T-helper 2 cell (primary cell): ENCODE data around the gene ARHGDIB.

Experiments
- DNase-seq, 5 experiments: peaks; one replicate each; pipeline versions ENCODE4 v3.0.0 to v3.0.0-alpha.2; 2012 to 2022
- total RNA-seq, 2 donors: gene quantifications; one replicate each; lab custom pipeline; 2026; lab: John Stamatoyannopoulos, UW

The ARHGDIB gene
- 647 to 649 reads per million in 2 donors for total RNA-seq

DNA sequence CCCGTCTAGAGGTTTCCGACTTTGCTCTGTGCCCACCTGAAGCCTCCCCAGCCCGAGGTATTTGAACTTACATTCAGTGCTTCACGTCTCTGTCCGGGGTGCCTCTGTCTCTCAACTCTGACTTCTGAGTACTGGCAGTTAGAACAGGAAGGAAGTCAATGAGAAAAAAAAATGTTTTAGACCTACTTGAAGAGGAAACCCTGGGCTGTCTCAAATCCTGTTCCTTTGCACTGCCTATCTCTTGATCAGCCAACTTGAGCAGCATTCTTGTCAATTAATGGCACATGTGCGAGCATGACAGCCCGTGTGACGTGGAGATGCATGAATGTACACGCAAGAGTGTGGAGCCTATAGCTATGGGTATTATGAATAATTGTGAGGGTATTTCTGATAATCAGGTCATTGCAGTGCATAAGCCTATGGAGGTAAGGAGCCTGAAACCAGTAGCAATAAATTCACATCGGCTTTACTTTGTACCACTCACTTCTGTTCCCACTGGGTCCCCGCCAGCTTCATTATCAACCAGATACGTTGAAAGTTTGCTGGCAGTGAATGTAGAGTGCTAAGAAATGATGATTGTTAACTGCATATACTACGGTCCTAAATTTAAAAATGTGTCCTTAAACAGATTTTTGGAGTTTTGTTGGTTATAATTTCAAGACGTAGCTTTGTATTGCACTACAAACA is at the start of gene ARHGDIB:
ARHGDIB (minus strand) TSS at position 136 of the 687 bp plus-strand sequence. CDS start 10,889 bp downstream, outside the sequence.
- peak; percentile 38 to 100 (median 81) for DNase-seq

DNA sequence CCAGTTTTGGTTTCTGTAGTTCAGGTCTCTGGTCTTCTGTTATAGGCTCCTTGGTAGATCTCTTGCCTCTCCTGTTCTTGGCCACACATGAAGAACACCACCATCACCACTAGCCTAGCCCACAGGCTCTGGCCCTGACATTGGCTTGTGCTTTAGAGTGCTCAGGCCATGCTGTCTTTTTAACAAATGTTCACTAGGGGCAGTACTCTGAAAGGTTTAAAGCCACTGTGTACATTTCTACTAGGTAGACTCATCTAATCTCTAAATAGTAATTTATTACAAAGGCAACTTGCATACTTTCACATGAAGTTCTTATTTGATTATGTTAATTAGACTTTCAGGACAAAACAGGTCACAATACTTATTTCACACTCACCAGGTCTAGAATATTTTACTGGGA is 49.8 kb upstream of the ARHGDIB start:
- no peak for DNase-seq

DNA sequence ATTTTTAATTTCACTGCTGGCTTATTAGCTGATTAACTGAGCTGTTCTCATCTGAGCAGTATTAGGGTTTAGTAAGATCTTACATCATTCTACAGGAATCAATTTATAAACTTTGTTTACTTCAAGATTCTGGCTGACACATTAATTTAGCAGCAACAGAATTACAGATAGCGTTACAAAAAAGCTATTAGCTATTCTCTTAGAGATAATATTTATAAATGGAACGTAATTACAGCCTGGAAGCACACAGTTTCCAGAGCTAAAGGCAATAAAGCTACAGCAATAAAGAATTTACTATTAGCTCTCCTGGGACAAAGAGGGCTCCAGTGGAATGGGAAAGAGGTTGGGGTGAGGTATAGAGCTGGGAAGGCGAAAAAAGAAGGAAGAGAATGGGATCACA is 46.1 kb upstream of the ARHGDIB start:
- DNase-seq: no peak

DNA sequence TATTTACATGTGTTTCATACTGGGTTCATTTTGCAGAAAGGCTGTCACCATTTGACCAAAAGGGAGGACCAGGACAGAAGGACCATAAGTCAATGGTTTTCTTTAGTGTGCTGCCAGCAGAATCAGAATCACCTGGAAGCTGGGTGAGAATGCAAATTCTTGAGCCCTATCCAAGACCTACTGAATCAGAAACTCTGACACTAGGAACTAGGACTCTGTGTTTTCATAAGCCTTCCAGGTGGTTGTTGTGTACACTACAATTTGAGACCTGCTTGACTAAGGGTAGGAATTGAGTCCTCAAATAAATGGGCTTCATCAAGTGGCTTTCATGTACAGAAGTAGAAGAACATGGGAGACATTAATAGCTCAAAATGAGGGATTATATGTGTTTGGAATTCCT is 43.7 kb upstream of the ARHGDIB start:
- DNase-seq: no peak

DNA sequence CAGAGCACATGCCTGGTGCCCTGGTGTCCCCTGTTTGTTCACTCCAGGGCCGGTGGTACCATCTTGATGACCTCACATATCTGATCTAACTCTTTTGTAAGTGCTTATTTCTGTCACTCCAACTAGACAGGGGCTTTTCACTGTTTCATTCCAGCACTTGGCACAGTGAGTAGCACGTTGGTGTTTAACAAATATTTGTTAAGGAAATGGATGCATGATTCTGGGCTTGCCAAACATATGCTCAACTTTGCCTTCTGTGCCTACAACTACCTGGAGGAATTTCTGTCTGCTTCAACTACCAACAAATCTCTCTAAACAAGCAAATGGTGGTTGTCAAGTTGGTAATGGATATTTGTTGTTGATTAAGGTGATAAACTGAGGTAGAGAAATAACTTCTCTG is 43.0 kb upstream of the ARHGDIB start:
- no peak for DNase-seq

DNA sequence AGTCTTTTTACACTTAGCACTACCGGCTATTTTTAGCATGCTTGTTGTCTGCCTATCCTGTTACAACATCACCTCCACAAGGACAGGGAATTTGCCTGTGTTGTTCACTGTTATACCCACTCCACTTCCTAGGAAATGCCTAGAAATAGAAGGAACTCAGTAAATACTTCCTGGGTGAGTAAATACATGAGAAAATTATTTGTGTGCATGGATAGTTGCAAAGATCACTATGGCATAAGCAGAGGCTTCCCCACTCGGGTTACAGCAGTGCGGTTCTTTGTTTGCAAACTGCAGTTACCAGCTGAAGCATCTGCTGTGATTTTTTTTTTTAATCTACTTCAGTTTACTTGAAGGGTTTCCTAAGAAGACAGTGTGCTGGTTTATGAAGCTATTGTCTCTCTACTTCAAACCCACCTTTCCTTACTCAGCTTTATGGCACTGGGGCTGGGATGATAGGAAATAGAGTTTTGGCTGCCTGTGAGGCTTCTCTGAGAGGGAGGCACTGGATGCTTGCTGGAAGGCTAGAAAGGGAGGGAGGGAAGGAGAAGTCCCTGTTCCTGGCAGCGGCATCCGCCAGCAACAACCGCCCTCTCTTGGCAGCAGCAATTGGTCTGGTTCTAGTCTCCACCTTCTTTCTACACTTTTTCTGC is 40.5 kb upstream of the ARHGDIB start:
- DNase-seq: no peak

DNA sequence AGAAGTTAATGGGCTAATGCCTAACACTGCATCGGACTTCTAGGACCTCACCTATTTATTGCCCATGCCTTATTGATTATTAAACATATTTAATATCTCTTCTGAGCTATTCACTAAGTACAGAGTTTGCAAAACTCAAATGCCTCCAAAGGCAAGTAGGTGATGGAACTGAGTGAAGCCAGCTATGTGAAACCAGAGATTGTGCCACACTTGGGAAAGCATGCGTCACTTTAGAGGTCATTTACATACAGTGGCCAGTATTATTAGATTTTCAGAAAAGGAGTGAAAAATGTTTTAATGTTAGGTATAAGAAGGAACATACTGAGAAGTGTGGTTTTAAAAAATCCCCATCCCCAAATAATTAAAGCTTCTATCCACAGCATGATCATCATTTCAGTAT is 39.2 kb upstream of the ARHGDIB start:
- no peak for DNase-seq

DNA sequence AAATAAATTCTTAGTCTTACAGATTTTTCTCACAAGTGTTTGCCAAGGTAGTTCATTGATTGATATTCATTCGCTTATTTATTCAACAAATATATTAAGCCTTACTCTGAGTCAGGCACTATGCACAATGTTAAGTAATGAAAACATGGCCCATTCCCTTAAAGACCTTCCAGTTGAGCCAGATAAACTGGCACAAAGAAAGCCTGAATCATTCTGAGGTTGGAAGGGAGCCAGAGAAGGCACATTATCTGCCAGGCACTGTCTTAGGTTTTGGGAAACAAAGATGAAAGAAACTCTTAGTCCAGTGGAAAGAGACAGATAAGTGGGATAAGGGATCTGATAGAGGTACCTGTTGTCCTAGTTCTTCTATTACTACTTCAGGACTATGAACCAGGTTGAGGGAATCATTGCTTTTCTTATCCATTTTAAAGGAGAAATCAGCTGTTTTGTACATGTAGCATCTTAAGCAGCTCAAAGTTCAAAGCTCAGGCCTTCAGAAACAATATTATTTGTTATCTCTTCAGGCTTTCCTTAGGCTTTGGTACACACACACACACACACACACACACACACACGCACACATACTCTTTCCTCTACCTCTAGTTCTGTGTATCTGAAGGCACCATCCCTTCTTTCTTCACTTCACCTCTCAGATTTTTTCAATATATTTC is 38.4 kb upstream of the ARHGDIB start:
- no peak for DNase-seq

DNA sequence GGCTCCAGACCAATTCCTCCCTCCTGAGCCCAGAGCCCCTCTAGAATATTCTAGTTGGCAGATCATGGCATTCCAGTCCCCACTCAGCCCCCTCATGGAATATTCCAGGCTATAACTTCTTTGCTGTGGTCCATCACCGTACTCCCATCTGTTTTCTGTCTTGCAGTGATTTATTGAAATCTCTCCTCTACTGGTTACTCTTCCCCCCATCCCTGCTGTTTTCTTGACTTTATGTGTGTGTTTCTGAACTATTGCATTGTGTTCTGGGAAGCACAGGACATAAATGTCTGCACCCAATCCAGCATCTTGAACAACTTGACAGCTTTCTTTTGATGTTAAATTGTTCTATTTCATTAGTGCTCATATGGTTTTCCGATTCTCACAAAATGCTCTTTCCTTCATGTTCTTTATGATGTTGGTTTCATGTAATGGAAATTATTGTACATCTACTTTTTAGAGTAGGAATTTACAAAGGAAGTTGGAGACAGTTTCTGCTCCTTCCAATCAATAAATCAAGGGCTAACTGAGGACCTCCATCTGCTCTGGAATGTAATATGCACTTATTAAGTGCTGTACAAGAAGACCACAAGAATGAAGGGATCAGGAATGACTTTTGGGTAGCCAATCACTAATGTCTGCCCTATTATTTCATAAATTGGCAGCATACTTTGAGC is 37.8 kb upstream of the ARHGDIB start:
- no peak for DNase-seq

DNA sequence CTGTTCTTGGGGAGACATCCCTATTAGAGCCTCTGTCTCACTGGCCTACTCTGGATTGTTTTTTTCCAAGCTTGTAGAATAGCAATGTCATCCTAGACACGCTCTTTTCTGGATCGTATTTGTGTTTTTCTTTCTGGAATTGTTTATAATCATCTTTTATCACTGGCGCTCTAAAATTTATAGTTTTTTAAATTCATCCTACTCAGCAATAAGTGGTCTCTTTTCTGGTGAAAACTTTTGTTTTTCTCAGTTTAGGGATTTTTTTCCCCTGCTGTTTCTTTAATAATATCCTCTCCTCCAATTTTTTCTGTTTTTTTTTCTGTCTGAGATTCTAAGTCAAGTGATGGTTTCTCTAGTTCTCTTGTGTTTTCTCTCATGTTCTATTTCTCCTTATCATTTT is 36.6 kb upstream of the ARHGDIB start:
- no peak for DNase-seq

DNA sequence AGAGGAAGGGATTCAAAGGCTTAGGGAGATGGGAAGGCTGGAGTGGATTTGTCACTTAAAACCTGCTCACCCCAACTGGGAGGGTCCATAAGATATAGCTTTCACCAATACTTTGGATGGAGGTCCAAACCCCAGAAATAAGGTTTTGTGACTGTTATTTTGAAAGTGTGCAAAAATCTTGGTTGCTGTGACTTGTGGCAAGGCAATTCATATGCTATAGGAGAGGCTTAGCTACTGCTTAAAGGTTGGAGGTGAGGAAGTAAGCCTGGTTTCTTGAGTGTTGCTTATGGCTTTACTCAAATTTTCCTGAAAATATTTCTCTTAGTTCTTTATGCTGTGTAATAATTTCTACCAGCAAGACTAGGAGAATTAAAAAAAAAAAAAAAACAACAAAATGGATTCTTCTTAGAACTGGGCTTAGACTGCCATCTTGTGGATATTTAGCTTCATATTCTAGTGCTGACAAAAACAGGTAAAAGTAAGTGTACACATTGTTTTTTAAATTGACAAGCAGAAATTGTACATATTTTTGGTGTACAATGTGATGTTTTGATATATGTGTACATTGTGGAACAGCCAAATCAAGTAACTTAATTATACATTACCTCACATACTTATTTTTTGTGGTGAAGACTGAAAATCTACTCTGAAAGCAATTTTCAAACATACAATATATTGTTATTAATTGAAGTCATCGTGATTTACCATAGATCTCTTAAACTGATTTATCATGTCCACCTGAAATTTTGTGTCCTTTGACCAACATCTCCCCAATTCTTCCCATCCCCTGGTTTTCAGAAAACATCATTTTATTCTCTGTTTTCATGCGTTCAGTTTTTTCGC is 34.4 kb upstream of the ARHGDIB start:
- DNase-seq: peak in 2 of 5 experiments; percentile 49 to 77

DNA sequence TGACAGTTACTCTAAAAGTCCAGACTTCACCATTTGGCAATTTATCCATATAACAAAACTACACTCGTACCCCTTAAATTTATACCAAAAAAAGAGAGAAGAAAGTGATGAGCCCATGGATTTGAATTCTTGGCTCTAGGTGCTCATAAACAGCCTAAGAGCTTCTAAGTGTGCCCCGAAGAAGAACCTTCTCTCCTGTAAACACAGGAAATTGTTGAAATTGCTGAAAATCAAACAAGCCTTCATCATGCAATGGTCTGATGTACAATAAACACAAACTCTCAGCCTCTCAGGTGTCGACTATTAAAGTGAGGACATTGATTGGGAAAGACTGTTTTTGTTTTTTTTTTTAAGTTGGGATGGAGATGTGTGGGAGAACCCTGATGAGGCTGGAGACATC is 33.2 kb upstream of the ARHGDIB start:
- no peak for DNase-seq

DNA sequence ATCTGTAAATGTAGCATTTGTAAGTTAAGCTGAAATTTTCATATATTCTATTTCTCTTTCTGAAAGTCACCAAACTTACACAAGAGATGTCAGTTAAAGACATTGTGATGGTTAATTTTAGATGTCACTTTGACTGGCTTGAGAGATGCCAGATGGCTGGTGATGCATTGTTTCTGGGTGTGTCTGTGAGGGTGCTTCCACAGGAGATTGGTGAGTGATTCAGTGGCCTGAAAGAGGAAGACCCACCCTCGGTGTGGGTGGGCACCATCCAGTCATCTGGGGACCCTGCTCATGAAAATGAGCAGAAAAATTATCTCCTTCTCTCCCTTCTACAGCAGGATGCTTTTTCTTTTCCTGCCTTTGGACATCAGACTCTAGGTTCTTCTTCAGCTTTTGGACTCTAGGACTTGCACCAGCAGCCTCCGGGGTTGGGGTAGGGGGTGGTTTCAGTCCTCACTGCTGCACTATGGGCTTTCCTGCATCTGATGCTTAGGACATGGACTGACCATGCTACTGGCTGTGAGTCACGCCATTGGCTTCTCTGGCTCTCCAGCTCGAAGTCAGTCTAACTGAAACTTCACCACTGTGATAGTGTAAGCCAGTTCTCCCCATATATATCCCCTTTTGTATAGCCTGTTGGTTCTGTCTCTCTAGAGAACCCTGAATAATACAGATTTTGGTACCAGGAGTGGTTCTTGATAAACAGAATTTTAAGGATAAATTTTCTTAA is 32.3 kb upstream of the ARHGDIB start:
- DNase-seq: no peak

DNA sequence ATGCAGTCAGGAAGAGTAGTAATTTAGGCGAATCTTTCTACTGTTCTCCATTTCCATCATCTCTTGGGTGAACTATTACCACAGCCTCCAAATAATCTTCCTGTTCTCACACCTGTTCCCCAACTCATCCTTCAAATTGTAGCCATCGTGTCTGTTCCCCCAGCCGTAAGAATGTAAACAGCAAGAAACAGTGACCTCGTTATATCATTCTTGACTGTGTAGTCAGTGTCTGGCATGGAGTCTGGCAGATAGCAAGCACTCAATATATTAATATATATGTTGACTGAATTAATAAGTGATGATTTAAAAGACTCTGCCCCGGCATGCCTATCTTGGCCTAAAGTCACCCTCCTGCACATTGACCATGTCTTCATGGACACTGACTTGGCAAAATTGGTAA is 31.7 kb upstream of the ARHGDIB start:
- DNase-seq: no peak

DNA sequence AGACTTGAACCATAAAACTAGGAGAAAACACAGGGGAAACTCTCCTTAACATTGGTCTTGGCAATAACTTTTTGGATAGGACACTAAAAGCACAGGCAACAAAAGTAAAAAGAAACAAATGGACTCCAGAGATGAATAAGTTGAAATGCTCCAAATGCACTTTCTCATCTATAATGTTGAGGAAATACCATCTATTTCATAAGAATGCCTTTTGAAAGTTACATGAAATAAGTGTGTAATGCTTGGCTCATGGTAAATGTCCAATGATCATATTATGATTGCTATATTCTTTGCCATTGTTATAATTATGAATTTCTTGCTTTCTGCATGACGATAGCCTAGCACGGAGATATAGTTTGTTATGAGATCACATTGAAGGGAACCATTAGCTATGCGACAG is 31.3 kb upstream of the ARHGDIB start:
- no peak for DNase-seq

DNA sequence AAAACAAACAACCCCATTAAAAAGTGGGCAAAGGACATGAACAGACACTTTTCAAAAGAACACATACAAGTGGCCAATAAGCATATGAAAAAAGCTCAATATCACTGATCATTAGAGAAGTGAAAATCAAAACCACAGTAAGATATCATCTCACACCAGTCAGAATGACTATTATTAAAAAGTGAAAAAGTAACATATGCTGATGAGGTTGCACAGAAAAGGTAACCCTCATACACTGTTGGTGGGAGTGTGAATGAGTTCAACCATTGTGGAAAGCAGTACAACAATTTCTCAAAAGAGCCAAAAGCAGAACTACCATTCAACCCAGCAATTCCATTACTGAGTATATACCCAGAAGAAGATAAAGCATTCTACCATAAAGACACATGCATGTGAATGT is 29.7 kb upstream of the ARHGDIB start:
- no peak for DNase-seq

DNA sequence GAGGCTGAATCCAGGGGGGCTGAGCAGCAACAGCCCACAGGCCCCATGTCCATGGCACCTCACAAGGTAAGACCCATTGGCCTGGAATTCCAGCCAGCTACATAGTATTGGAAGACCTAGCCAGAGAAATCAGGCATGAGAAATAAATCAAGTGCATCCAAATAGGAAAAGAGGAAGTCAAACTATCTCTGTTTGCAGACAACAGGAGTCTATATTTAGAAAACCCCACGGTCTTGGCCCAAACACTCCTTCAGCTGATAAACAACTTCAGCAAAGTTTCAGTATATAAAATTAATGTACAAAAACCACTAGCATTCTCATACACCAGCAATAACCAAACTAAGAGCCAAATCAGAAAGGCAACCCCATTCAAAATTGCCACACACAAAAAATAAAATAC is 28.4 kb upstream of the ARHGDIB start:
- DNase-seq: no peak

DNA sequence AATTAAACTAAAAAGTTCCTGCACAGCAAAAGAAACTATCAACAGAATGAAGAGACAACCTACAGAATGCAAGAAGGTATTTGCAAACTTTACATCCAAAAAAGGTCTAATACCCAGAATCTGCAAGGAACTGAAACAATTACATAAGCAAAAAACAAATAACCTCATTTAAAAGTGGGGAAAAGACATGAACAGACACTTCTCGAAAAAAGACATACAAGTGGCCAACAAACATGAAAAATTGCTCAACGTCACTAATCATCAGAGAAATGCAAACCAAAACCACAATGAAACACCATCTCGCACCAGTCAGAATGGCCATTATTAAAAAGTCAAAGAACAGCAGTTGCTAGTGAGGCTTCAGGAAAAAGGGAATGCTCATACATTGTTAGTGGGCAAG is 26.6 kb upstream of the ARHGDIB start:
- DNase-seq: no peak

DNA sequence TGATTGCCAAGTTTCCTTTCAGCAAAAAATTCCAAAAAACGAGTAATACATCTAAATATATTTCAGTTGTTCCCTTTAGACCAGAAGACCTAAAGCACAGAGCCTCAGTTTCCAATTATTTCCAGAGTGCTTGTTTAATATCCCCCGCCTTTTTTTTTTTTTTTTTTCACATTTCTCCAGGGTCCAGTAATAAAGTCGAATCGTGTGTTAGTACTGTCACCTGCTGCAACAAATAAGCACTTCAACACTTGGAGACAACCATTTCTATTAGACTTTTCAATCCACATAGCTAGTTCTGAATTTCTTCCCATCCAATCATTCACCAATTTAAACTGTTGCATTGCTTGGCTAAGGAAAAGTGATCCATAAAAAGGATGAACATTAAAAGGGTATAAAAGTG is 25.0 kb upstream of the ARHGDIB start:
- DNase-seq: no peak

DNA sequence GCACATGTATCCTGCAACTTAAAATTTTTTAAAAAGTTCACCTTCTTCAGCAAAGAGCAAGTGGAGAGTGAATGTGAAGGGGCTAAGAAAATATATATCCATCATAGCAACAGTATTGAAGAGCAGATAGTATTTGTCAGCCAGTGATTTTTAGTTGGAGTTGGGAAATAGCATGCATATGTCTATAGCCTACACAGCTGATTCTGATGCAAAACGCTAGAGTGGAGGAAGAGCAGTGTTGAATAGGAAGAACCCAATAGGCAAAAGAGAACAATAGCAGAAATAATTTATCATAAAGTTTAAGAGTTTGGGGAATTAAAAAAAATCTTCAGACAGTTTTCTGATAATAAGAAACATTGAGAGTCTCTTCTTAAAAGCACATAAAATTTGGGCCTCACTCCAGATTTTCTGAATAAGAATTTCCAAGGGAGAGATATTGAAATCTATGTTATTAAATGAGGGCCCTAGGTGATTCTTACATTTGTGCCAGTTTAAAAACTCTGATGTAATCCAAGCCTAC is 23.4 kb upstream of the ARHGDIB start:
- no peak for DNase-seq

DNA sequence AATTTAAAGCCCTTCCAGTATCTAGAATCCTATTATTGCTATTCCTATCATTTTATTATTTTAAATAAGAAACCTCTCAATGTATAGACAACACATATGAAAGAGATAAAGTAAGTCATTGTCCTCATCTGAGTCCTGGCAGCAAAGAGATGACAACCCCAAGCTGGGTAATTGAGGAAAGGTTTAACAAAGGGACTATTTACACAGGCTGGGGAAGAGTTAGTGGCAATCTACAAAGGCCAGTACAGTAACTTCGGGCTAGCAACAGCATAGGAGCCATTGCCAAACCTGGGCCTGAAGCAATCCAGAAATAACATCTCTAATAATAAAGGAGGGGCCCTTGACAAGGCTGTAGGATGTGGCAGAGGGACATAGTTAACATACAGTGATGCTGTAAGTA is 22.6 kb upstream of the ARHGDIB start:
- DNase-seq: no peak

DNA sequence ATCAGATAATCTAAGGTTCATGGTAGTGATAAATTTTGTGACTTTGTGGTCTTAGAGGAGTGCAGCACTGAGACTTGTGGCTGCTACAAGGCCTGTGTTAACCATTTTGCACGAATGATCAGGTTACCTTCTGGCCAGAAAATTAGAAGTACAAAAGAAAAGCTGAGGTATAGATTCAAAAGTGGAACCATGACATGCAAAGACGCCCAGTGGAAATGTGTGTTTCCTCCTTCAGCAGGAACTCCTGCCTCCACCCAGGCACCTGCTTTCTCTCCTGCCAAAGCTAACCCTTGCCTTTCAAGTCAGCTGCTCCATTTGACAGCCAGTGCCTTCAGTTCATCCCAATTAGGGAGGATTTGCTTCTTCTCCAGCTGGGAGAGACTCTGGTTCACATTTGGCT is 21.6 kb upstream of the ARHGDIB start:
- peak in 1 of 5 experiments; percentile 78 for DNase-seq
